HG02938 (cell line): ENCODE data around the gene C17orf50.
A peak's percentile ranks its signal among the peaks of the same experiment; 100 is the strongest.
"Not testable (repeated sequence)": the region's sequence is repeated elsewhere in the genome, so short reads cannot be mapped to it uniquely, and the experiment has no call there.

Source experiments
- ATAC-seq: cut with Tn5 transposase; IDR thresholded peaks from one replicate; pipeline ENCODE4 v1.9.1; 2021; ENCODE audit warnings: mild to moderate bottlenecking, moderate library complexity; ENCODE audit not compliant: unreplicated experiment

The C17orf50 gene

GRCh38 chr17:35751541-35751940, 9.1 kb upstream of the C17orf50 start:
- not testable (repeated sequence) for ATAC-seq

- no peak for ATAC-seq
Measured at GRCh38 chr17:35752471-35752870, 8.2 kb upstream of the C17orf50 start.

- ATAC-seq: no peak
Measured at GRCh38 chr17:35752945-35753764, 7.5 kb upstream of the C17orf50 start, which contains the start of gene GAS2L2. GAS2L2 (minus strand) TSS chr17:35753239; CDS start chr17:35752850, 389 bp downstream.

- no peak for ATAC-seq
Measured at GRCh38 chr17:35757243-35757642, 3.4 kb upstream of the C17orf50 start.

- ATAC-seq: no peak
Measured at GRCh38 chr17:35761601-35762000, 914 bp downstream of the C17orf50 start.

GRCh38 chr17:35763767-35764122, 3.1 kb downstream of the C17orf50 start:
- no peak for ATAC-seq

- peak; percentile 58 for ATAC-seq
Measured at GRCh38 chr17:35764123-35764991, 3.7 kb downstream of the C17orf50 start.

GRCh38 chr17:35765086-35765710, 4.5 kb downstream of the C17orf50 start:
- no peak for ATAC-seq

- ATAC-seq: no peak
Measured at GRCh38 chr17:35765756-35766488, 5.2 kb downstream of the C17orf50 start.

GRCh38 chr17:35766489-35766877, 5.8 kb downstream of the C17orf50 start:
- ATAC-seq: no peak

GRCh38 chr17:35766903-35767510, 6.3 kb downstream of the C17orf50 start:
- no peak for ATAC-seq

GRCh38 chr17:35768797-35769196, 8.1 kb downstream of the C17orf50 start:
- no peak for ATAC-seq

GRCh38 chr17:35769895-35770486, 9.3 kb downstream of the C17orf50 start:
- no peak for ATAC-seq

GRCh38 chr17:35773129-35773528, 12.4 kb downstream of the C17orf50 start:
- no peak for ATAC-seq

- ATAC-seq: no peak
Measured at GRCh38 chr17:35773679-35774425, 13.2 kb downstream of the C17orf50 start.

GRCh38 chr17:35774499-35774898, 13.8 kb downstream of the C17orf50 start:
- no peak for ATAC-seq

GRCh38 chr17:35775039-35775438, 14.4 kb downstream of the C17orf50 start:
- no peak for ATAC-seq

- no peak for ATAC-seq
Measured at GRCh38 chr17:35775583-35775982, 14.9 kb downstream of the C17orf50 start.

GRCh38 chr17:35778641-35779196, 18.0 kb downstream of the C17orf50 start:
- ATAC-seq: no peak
